Dedifferentiated amniotic fluid mesenchymal stem cell (primary cell): ENCODE data around the gene MARCOL.

Experiments
- DNase-seq: peaks from one replicate; pipeline ENCODE4 v3.0.0-alpha.2; 2016; ENCODE audit errors: extremely low spot score

Gene MARCOL, protein sequence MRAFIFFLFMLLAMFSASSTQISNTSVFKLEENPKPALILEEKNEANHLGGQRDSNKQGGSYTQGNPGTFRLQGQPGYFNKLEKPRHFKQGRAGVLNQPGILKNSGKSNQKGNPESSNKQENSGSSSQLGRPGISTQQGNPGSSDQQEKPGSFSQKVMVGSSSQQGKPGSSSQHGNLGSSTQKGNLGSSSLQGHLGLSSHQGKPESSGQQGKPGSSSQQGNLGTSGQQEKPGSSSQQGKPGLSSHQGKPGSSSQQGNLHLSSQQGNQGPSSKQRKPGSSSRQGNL

DNA sequence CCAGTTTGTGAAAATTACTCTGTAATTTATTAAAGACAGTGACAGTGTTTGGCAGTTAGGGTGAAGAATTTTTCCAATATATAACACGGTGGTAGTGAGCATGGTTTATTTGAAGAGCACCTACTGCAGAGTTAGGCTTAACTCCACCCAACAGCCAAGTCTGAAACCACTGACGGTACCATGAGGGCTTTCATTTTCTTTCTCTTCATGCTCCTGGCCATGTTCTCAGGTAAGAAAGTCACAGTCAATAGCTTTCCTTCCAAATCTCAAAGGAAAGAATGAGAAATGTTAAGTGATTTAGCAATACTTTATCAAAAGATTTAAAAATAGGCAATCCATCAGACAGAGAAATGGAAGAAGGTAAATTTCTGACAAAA, at the start of gene MARCOL:
TSS of gene MARCOL (plus strand) at position 108 of the 377 bp plus-strand sequence. CDS start at position 181, 73 bp downstream.
- DNase-seq = no peak

DNA sequence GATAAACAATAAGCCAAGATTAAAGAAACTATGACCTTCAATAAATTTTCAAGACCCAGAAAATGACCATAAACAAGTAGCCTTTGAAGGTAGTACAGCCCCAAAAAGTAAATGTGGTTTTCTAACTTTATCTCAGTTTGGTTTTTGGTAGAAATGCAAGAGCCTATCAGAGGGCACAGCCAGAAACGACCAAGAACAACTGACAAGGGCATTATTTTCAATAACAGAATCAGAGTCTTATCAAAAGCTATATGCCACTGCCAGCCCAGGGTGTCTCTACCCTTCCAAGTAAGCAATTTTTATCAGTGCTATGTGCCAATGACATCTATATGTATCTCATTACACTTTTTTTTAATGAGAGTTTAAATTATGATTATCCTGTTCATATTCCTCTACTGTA, 47.3 kb upstream of the MARCOL start:
- DNase-seq = no peak

DNA sequence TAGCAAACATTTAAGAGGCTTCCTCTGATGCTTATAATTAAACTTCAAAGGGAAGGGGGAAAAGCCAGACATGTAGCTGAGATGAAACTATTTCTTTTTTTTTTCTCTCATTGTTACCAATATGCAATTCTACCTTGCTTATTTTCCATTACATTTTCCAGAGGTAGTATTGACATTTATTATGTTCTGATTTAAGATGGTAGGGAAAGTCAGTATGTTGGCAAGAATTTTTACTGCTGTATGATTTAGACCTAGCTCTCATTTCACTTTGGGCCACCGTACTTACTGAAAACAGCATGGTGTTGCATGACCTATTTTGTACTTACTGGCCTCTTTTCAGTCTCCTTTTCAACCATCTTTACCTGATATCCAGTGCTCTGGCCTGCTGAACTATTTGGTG, 45.1 kb upstream of the MARCOL start:
- DNase-seq = no peak

DNA sequence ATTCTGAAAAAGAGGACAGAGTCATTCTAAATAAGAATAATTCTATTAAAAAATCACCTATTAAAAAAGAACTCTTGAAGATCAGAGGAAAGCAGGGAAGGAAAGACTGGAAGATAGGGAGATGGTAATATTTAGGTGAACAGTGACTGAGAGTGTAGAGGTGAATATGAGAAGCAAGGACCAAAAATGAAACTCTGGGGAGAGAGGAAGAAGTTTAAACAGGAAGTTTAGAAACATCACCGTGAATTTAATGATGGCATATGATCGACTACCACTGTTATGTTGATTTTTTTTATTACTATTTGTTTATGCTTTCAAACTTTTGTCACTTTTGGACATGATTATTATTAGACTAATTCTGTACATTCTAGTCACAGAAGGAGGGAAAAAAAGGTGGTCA, 37.2 kb upstream of the MARCOL start:
- DNase-seq = no peak

DNA sequence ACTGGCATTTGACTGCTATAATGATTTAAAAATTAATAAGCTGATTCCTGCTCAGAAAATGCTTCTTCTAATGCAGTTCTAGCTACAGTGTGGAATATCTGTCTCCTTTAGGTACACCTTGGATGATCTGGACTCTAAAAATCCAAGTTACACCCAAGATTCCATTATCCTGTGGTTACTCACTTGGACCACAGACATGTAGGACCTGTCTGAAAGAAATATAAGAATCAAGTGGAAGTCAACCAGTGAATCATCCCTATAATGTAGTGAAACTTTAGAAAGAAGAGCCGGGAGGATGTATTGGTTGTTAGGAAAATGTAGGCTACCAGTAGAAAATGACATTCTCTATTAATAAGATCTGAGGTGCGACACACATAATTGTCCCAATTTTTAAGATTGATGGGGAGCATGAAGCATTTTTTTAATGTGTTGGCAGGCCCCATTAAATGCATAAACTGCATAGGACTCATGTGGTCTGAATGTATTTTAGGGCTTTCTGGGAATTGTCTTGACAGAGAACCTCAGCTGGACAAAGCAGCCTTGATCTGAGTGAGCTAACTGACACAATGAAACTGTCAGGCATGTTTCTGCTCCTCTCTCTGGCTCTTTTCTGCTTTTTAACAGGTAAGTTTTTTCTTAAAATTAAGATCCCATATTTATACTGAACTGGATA, 35.7 kb upstream of the MARCOL start, which contains the start of gene SPINK6:
TSS of gene SPINK6 (plus strand) at position 512 of the 673 bp plus-strand sequence. CDS start at position 567, 55 bp downstream.
- DNase-seq = no peak

DNA sequence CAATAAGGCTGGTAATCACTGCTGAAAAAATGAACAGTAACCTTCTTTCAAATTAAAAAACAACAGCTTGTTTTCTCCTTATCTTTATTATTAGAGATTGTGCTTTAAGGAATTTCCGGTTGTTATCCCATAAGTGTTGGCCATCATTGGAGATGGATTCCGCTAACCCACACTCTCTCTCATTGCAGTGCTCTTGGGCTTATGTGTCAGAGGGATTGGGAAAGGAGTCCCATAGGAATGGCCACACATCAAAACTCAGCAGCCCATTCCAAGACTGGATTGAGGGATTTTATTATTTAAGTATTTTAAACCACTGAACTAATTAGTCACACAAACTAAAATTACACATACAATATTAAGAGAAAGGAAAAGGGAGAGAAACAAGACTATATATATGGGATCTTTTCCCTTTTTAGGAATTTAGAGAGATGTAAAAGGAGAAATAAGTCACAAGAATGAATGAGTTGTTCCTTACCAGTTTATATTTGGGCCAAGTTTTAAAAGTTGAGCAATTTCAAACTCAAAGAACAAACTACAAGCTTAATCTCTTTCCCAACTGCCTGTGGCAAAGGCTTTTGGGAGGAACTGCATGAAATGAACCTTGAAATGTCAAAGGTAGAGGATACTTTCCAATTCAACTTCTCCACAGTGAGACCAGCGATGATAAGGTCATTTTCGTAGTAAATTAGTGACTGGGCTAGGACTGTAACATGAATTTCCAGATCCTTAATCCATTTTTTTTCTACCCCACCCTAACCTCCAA, 33.1 kb upstream of the MARCOL start:
- DNase-seq = no peak

DNA sequence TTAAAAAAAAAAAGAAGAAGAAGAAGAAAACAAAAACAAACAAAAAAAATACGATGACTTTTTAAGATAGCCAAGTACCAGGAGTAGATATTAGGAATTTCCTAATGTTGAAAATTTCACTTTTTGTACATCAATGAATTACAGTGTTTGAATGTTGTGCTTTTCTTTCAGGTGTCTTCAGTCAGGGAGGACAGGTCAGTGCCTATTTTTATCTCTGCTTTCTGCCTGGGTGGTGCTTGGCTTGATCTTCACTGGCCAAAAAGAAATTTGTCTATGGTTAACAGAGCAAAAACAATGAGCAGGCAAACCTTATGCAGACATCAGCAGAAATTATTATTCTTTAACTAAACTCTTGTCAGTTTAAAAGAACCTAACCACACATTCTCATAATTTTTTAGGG, 32.5 kb upstream of the MARCOL start:
- no peak for DNase-seq

DNA sequence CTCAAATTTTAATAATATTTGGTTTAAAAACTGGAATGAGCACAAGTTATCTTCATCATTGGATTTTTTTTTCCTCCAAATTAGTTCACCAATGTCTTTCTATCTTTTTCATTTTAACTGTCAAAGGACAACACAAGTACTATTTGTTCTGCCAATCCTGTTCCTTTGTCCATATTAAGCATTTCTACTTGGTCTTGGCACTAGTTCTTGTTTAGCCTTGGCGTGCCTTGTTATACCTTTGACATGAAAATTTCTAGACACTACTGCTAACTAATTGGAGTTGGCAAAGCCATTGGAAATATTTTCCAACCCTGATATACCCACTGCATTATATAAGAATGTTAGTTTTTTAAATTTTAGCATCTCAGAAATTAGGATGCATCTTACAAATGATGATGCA, 31.7 kb upstream of the MARCOL start:
- no peak for DNase-seq

DNA sequence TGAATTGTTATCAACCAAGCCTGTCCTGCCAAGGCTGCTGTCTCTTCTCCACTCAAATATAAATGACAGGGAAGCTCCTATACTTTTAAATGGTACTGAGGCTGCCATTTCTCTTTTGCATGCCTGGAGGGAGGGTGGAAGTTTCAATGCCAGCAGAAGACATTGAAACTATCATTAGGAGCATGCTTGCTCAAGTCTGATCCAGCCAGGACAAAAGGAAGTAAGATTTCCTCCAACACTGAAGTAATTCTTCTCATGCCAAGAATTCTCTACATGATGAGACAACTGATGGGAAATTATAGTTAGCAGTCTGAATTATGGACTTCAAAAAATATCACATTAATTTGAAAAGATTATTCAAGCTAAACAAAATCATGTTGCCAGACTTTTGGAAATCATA, 30.1 kb upstream of the MARCOL start:
- DNase-seq = no peak

DNA sequence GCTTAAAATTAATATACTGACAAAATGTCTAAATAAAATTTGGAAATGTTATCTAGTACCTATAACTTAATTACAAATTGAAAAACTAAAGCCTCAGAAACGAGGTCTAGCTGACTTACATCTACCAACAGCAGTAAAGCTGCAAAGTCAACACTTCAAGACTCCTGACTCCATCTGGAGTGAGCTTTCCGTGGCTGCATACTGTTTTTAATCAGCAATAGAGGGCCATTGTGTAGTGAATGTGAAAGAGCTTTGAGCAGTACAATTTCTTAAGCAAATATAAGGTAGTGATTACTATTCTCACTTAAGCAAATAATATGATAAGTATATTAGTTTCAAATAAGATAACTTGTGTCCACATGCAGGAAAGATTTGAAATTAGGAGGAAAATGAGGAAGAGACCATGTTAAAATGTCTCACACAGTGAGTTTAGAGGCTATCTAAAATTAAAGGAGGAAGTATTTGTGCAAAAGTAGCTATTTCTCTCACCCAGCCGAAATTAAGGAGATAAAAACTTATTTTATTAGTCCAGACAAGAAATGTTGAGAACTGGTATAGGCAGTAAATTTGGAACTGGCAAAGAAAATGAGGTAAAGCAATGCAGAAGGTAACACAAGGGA, 29.1 kb upstream of the MARCOL start:
- DNase-seq = no peak

DNA sequence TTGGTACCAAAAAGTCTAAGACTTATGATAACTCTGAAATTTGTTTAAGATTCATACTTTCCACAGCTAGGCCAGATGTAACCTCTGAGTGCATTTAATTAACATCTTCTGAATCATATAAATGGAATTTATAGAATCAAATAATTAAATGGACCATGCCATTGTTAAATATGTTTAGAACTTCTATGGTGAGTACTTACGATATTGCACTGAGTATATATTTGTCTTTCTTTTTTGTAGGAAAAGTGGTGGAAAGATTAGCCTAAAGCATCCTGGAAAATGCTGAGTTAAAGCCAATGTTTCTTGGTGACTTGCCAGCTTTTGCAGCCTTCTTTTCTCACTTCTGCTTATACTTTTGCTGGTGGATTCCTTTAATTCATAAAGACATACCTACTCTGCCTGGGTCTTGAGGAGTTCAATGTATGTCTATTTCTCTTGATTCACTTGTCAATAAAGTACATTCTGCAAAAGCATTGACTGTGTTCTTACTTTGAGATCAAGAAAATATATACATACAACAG, 23.6 kb upstream of the MARCOL start:
- DNase-seq = no peak

DNA sequence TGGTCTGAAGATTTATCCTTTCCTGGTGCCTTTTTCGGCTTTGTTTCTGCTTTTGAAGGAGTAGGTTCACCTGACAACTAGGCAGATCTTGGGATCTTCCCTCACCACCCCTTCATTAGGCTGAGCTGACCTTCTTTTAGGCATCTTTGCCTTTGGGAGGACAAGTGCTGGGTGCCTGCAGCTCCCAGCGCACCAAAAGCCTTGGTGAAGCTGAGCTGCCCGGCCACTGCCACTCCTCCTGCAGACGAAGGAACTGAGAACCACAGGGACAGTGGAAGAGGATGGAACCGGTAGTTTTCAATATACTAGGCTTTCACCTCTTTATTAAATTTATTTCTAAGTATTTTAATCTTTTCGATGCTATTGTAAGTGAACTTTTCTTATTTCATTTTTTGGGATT, 16.8 kb upstream of the MARCOL start:
- no peak for DNase-seq

DNA sequence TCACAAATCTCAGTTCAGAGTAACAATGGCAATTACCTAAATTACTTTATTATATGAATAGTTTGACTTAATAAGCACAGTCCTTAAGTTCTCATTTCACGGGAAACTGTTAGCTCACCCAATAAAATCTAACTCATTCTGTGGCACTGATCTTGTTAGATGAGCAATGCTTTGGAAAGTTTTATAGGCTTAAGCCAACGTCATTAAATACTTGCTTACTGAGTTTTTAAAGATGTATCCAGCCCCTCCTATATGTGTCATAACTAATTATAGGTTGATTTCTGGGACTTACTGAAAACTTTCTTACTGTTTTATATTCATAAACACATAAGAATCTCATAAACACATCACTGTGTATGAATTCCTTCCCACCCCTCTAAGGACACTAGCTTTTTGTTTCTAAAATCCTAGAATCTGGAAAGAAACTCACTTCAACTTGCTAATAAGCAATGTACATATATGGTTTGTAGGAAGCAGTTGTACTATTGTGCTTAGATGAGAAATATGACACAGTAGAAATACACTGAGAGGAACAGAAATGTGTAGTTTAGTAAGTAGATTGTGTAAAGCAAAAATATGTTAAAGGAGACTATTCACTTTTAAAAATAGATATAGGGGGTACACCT, 14.1 kb upstream of the MARCOL start:
- no peak for DNase-seq

DNA sequence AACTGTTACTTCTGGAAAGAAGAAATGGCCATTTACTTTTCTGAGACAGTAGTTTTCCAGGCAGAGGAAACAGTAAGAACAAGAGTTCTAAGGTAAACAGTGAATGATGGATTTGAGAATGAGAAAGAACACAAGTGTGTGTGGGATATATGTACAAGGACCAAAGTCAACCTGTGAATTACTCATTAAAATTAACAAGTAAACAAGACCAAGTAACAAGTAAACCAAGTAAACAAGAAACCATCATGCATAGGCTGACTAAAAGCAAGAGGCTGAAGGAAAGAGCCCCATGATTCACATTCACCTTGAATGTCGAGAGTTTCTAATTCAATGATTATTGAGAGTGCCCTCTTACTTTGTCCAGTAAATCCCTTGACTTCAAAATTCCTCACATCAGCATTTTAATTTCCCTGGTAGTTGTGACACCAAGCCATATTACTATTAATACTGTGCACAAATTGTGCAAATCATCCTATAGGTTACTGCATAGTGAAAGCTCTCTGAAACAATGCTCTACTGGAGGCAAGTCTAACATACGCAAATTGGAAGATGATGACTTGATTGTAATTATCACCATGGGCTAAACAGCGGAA, 9.8 kb upstream of the MARCOL start:
- DNase-seq = no peak

DNA sequence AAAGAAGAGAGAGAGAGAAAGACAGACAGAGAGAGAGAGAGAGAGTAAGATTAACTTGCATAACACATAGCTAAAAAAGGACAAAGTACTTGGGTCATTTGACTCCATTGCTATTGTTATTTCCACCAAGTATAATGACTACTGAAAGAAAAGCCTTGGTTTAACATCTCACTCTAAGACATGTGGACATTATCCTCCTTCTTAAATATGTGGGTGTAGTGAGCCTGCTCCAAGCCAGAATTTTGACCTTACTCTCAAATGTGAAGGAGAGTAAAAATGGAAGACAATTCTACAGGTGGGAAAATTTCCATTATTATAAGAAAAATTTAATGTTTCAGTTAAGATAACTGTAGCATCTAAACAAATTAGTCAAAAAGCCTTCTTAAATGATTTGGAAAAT, 8.5 kb upstream of the MARCOL start:
- no peak for DNase-seq

DNA sequence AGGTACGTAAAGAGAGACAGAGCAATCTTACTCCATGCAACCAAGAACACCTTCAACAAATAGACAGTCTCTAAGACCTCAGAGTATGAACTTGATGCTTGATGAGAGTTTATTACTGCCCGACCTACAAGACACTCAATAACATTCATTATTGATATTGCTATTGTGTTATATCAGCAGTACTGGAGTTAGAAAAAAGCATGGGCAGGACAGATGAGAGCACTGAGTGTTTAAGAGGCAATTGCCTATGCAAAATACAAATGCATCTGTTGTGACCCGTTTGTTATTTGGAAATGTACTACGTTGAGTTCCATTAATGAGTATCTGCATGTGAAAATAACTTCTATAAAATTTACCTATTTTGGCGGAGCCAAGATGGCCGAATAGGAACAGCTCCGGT, 8.1 kb upstream of the MARCOL start:
- DNase-seq = no peak

DNA sequence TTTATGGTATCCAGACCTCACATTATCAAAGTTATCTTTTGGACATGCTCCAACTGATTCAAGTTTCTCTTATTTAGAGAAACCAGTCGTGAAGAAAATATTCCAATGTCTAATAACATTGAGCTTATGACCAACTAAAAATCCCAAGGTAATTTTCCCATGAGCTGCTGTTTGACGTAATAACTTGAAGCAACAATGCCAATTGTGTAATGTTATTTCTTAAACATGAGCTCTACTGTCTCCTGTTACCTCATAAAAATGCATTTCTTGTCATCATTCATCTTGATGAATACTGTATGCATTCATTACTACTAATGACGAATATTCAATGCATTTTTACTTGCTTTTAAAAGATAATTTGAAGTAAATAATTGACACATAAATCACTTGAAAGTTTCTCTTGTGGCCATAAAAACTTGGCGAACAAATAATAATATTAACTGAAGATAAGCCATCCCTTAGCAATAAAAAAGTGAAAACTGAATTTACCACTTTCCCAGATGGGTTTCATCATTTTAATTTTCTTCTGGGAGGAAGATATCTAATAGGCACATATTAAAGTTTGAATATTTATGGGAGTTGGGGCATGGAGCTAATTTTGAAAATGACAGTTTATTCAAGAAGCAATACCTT, 424 bp upstream of the MARCOL start:
- no peak for DNase-seq

DNA sequence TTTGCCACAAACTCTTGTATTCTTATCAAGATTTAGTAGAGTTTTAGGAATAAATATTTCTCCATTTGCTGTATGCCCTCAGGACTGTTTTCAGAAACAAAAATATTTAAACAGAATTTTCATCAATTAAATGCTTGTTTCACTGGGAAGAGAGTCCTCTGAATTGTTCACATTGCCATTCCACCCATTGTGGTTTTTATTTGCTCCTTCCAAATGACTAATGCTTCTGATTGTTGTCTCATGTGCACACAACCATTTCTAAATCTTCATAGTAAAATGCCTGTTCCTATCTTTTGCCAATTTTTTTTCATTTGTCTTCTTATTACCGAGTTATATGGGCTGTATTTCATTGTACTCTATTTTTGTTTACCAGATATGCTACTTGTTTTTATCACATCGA, 10.6 kb downstream of the MARCOL start:
- no peak for DNase-seq

DNA sequence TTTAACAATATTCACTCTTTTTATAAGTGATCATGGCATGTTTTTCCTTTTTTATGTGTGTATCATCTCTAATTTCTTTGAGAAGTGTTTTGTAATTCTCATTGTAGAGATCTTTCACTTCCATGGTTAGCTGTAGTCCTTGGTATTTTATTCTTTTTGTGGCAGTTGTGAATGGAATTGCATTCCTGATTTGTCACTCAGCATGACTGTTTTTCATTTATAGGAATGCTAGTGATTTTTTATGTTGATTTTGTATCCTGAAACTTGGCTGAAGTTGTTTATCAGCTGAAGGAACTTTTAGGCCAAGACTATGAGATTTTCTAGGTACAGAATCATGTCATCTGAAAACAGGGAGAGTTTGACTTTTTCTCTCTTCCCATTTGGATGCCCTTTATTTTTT, 17.1 kb downstream of the MARCOL start:
- no peak for DNase-seq

DNA sequence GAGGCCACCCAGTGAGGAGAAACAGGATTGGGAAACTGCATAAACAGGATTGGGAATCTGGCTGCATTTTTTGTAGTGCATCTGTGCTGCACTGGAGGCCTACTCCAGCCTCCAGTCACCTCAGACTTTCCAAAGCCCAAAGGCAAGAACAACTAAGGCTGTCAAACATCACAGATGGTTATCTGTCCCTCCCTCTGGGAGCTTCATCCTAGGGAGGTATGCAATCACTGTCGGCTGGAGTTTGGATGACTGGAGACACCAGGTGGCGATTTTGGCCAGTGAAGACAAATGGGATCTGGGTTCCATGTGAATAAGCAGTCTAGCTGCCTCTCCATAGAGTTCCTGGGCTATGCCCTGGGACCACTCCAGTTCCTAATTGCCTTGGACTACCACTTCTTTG, 21.0 kb downstream of the MARCOL start:
- no peak for DNase-seq

DNA sequence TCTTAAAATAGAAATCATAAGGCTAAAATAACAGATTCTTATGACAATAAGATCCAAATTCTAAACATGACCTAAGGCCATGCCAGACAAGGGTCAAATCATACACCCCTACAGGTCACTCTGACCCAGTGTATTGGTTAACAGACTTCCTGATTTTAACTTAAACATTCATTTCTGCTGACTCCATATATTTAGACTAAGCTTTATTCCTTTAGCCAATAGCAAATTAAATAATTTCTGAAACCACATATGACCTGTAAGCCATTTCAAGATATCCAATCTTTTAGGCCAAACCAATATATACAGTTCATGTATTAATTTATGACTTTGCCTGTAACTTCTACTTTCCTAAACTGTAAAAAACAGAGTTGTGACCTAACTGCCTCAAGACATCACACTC, 22.9 kb downstream of the MARCOL start:
- DNase-seq = no peak
